ENCODE results near the gene C9orf78.

- TF ChIP-seq CTCF (IDR thresholded peaks at IDR 0.05) (no peak), POLR2A (IDR thresholded peaks at IDR 0.05) (no peak)
These were observed 13.8 kb upstream of the C9orf78 start for GRCh38 chr9:129848712-129849441.

Measured in Peyer's patch (tissue), 4 donors.